ENCODE results near the gene FCN3.

DNA sequence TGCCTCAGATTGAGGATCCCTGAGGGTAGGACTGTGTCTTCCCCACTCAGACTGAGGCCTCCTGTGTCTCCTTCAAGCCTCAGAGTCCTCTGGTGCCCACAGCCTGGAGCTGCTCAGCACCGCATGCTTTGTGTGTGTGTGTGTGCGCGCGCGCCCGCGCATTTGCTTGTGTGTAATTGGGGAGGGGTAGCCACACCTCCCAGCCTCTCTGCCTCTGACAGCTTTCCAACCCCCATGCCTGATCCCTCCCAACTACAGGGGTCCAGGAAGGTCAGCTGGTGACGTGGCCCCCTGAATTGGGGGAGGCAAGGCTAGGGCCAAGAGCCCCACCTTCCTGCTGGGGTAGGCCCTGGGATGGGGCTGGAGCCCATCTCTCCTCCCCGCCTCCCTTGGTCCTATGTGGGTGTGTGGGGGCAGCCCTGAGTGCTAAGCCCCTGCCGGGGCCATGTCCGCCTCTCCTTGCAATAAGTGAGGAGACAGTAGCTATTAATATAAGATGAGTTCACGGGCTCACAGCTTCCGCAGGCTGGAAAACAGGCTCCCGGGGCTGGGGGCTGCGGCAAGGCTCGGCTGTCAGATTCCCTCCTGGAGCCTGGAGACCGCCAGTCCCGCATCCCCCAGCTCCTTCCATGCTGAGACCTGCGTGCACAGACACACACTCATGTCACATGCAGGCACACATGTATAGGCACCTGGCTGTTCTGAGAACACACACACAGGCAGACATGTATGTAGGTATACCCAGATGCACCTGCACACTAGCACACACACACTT, 24.8 kb upstream of the FCN3 start:
- TF ChIP-seq, protein P1, sequence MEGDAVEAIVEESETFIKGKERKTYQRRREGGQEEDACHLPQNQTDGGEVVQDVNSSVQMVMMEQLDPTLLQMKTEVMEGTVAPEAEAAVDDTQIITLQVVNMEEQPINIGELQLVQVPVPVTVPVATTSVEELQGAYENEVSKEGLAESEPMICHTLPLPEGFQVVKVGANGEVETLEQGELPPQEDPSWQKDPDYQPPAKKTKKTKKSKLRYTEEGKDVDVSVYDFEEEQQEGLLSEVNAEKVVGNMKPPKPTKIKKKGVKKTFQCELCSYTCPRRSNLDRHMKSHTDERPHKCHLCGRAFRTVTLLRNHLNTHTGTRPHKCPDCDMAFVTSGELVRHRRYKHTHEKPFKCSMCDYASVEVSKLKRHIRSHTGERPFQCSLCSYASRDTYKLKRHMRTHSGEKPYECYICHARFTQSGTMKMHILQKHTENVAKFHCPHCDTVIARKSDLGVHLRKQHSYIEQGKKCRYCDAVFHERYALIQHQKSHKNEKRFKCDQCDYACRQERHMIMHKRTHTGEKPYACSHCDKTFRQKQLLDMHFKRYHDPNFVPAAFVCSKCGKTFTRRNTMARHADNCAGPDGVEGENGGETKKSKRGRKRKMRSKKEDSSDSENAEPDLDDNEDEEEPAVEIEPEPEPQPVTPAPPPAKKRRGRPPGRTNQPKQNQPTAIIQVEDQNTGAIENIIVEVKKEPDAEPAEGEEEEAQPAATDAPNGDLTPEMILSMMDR (IDR thresholded peaks at IDR 0.05), result no peak
- TF ChIP-seq EZH2 (IDR thresholded peaks at IDR 0.05; ENCODE audit: borderline replicate concordance, insufficient read depth, low read depth, low read length, poor library complexity, severe bottlenecking), result no peak
